SJSA1 (cell line): ENCODE measurements around the gene SUSD1. TPM values are rescaled to one million over a fixed set of nuclear protein-coding genes. Genes with fewer than 3 reads are reported as not detected.
"Not testable (repeated sequence)": the region's sequence is repeated elsewhere in the genome, so short reads cannot be mapped to it uniquely, and the experiment has no call there.

Experiments
- DNase-seq, 2 experiments: peaks; one replicate each; pipeline ENCODE4 v3.0.0-alpha.2; 2015 to 2020; ENCODE audit warnings: low spot score in 2 of 2, low read depth in 1 of 2
- H3K27ac ChIP-seq: fragments of 250-450 bp; sonication (Bioruptor Pico); 2 replicates; pipeline ENCODE4 v1.5.1; 2020; ENCODE audit warnings: mild to moderate bottlenecking, moderate library complexity
- H3K27me3 ChIP-seq: fragments of 250-450 bp; sonication (Bioruptor Pico); replicated peaks from 2 replicates; pipeline ENCODE4 v1.5.1; 2020; ENCODE audit warnings: mild to moderate bottlenecking, moderate library complexity
- H3K36me3 ChIP-seq: fragments of 250-450 bp; sonication (Bioruptor Pico); 2 replicates; pipeline ENCODE4 v1.5.1; 2020; ENCODE audit warnings: mild to moderate bottlenecking
- H3K4me1 ChIP-seq: fragments of 250-450 bp; sonication (Bioruptor Pico); replicated peaks from 2 replicates; pipeline ENCODE4 v1.6.1; 2021; ENCODE audit warnings: mild to moderate bottlenecking
- H3K4me3 ChIP-seq: fragments of 250-450 bp; sonication (Bioruptor Pico); 2 replicates; pipeline ENCODE4 v1.5.1; 2020; ENCODE audit warnings: mild to moderate bottlenecking
- H3K9me3 ChIP-seq: fragments of 250-450 bp; sonication (Bioruptor Pico); replicated peaks from 2 replicates; pipeline ENCODE4 v1.5.1; 2020; ENCODE audit warnings: mild to moderate bottlenecking
- total RNA-seq: library from RNA; depleted of rRNA; stranded (reverse); fragments of >200 nt; shearing (Covaris generic); gene quantifications from 2 replicates; pipeline ENCODE4 v1.2.3, GENCODE V29; 2014; rRNA removed

The SUSD1 gene
- total RNA-seq = 24.2 and 32.8 TPM in 2 replicates

- peaks cover 57% of the 10 kb centered on the region for H3K4me1 ChIP-seq
- H3K36me3 ChIP-seq = peaks cover 15% of the 10 kb centered on the region
- H3K4me3 ChIP-seq = peak within 1 kb of the TSS; percentile 62
- H3K27me3 ChIP-seq = no peaks in the 10 kb centered on the region
- peak; percentile 45 to 52 for DNase-seq
- peak within 1 kb of the TSS; percentile 94 for H3K27ac ChIP-seq
- no peaks in the 10 kb centered on the region for H3K9me3 ChIP-seq
These were observed at the start of gene SUSD1 for GRCh38 chr9:112174965-112175795. Gene SUSD1 (minus strand): TSS chr9:112175297. CDS start chr9:112175235, 62 bp downstream.

DNA sequence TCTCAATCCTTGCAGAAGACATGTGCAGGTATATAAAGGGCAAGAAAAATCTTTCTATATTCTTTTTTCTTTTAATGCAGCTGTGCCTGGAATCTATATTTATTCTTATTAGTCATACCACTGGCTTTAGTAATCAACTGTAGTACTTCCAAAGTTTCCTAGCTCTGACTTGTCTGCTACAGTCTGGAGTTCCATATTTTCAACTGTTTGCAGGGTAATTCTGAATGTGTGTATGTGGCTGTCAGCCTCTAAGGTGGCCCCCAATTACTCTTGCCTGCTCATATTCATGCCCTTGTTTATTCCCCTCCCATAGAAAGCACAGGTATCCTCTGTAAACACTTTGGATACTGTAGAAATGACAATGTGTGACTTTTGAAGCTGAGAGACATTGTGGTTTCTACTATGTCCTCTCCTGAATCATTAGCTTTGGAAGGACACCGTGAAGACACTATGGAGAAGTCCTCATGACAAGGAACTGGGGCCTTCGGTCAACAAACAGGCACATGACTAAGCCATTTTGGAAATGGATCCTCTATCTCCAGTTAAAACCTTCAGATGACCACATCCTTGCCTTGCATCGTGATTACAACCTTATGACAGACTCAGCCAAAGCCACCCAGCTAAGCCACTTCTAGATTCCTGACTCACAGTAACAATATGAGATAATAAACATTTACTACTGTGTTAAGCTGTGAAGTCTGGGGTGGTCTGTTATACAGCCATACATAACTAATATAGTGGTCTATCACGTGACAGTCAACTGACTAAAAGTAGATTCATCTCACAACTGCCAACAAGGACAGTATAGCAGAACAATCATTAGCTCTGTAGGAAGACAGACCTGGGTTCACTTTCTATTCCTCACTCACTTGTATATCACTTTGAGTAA, 49.5 kb upstream of the SUSD1 start:
- H3K36me3 ChIP-seq = peaks cover 66% of the 10 kb centered on the region
- peaks cover 28% of the 10 kb centered on the region for H3K4me1 ChIP-seq
- H3K9me3 ChIP-seq = no peaks in the 10 kb centered on the region
- H3K27ac ChIP-seq = peak overlapping the region; percentile 96
- peak; percentile 84 to 90 for DNase-seq
- H3K4me3 ChIP-seq = no peak overlapping the region
- no peaks in the 10 kb centered on the region for H3K27me3 ChIP-seq

GRCh38 chr9:112218908-112219307, 43.8 kb upstream of the SUSD1 start:
- peaks cover 5% of the 10 kb centered on the region for H3K4me1 ChIP-seq
- no peak overlapping the region for H3K27ac ChIP-seq
- no peaks in the 10 kb centered on the region for H3K27me3 ChIP-seq
- H3K9me3 ChIP-seq = no peaks in the 10 kb centered on the region
- no peak for DNase-seq
- no peak overlapping the region for H3K4me3 ChIP-seq
- H3K36me3 ChIP-seq = peaks cover 77% of the 10 kb centered on the region

DNA sequence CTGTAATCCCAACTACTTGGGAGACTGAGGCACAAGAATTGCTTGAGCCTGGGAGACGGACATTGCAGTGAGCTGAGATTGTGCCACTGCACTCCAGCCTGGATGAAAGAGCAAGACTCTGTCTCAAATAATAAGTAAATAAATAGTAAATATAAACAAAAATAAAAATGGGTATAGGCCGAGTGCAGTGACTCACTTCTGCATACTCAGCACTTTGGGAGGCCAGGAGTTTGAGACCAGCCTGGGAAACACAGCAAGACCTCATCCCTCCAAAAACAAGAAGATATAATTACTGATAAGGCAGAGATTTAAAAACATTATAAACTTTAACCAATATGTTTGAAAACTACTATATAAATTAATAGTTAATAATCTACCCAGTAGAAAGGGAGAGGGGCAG, 37.8 kb upstream of the SUSD1 start:
- no peaks in the 10 kb centered on the region for H3K4me1 ChIP-seq
- H3K36me3 ChIP-seq = peaks cover 71% of the 10 kb centered on the region
- 0 out of 2 replicates have a peak, but pooled peaks cover 3% of the 10 kb centered on the region for H3K9me3 ChIP-seq
- no peak for DNase-seq
- no peaks in the 10 kb centered on the region for H3K27me3 ChIP-seq
- H3K4me3 ChIP-seq = no peak overlapping the region
- H3K27ac ChIP-seq = no peak overlapping the region

- H3K27me3 ChIP-seq = no peaks in the 10 kb centered on the region
- peaks cover 57% of the 10 kb centered on the region for H3K36me3 ChIP-seq
- 0 out of 2 replicates have a peak, but pooled peaks cover 3% of the 10 kb centered on the region for H3K9me3 ChIP-seq
- DNase-seq = no peak
- H3K4me3 ChIP-seq = no peak overlapping the region
- H3K27ac ChIP-seq = no peak overlapping the region
- peaks cover 16% of the 10 kb centered on the region for H3K4me1 ChIP-seq
These were observed 32.4 kb upstream of the SUSD1 start for GRCh38 chr9:112207451-112207850.

DNA sequence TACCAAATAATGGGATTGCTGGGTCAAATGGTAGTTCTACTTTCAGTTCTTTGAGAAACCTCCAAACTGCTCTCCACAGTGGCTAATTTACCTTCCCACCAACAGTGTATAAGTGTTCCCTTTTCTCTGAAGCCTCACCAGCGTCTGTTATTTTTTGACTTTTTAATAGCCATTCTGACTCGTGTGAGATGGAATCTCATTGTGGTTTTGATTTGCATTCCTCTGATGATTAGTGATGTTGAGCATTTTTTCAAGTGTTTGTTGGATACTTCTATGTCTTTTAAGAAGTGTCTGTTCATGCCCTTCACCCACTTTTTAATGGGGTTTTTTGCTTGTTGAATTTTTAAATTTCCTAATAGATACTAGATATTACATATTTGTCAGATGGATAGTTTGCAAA, 28.4 kb upstream of the SUSD1 start:
- peak overlapping the region; percentile 73 for H3K27ac ChIP-seq
- H3K4me3 ChIP-seq = no peak overlapping the region
- H3K27me3 ChIP-seq = no peaks in the 10 kb centered on the region
- DNase-seq = peak in 1 of 2 experiments; percentile 84
- 0 out of 2 replicates have a peak, but pooled peaks cover 3% of the 10 kb centered on the region for H3K9me3 ChIP-seq
- H3K36me3 ChIP-seq = peaks cover 31% of the 10 kb centered on the region
- peaks cover 16% of the 10 kb centered on the region for H3K4me1 ChIP-seq

DNA sequence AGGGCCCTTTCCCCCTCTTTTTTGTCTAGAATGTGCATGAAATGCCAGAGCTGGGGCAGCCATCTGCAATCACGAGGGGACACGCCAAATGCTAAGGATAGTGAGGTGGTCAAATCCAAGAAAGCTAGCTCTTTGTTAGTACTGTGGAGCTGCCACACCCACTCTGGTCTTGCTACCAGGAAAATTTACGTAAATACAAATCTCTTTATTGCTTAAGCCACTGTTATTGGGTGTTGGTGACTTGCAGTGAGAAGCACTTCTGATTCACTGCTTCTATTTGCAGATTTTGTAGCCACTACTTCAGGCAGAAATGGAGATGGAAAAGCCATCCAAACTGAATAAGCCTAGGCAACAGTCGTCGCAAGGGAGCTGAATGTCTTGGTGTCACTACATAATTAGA, 25.6 kb upstream of the SUSD1 start:
- Histone ChIP-seq H3K27me3 (no peaks in the 10 kb centered on the region), H3K4me1 (peaks cover 16% of the 10 kb centered on the region), H3K4me3 (no peak overlapping the region), H3K36me3 (peaks cover 9% of the 10 kb centered on the region; the same call in 1 of the 2 replicates), H3K9me3 (no peaks in the 10 kb centered on the region), H3K27ac (no peak overlapping the region)
- no peak for DNase-seq

GRCh38 chr9:112198646-112199045, 23.5 kb upstream of the SUSD1 start:
- Histone ChIP-seq H3K27me3 (no peaks in the 10 kb centered on the region), H3K27ac (no peak overlapping the region), H3K4me1 (peaks cover 19% of the 10 kb centered on the region), H3K4me3 (no peak overlapping the region), H3K36me3 (peaks cover 9% of the 10 kb centered on the region; the same call in 1 of the 2 replicates), H3K9me3 (no peaks in the 10 kb centered on the region)
- DNase-seq = no peak

DNA sequence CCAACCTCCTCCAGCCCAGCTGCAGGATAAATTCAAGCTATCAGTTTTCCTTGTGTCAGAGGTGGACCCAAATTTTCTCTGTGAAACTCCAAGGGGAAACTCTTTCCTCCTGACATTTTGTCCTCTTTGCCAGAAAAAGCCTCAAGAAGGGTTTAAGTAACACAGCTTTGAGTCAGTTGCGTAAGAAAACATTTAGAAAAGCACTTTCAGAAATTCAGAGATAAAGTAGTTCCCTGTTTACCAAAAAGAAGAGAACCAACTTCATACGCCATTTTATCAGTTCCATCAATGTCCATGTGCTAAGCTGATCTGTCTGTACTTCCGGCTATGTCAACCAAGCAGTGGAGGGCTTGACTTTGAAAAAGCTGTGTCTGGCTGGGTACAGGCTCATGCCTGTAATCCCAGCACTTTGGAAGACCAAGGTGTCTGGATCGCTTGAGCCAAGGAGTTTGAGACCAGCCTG, 19.9 kb upstream of the SUSD1 start:
- H3K4me3 ChIP-seq = no peak overlapping the region
- no peak overlapping the region for H3K27ac ChIP-seq
- no peak for DNase-seq

GRCh38 chr9:112193572-112194288, 18.6 kb upstream of the SUSD1 start:
- no peaks in the 10 kb centered on the region for H3K27me3 ChIP-seq
- no peaks in the 10 kb centered on the region for H3K36me3 ChIP-seq
- no peak for DNase-seq
- no peaks in the 10 kb centered on the region for H3K9me3 ChIP-seq
- no peak overlapping the region for H3K27ac ChIP-seq
- H3K4me1 ChIP-seq = peaks cover 14% of the 10 kb centered on the region
- no peak overlapping the region for H3K4me3 ChIP-seq

More for the DNA sequence above, 19.9 kb upstream of the SUSD1 start:
- H3K4me1 ChIP-seq = peaks cover 14% of the 10 kb centered on the region
- no peaks in the 10 kb centered on the region for H3K36me3 ChIP-seq
- no peaks in the 10 kb centered on the region for H3K27me3 ChIP-seq
- no peaks in the 10 kb centered on the region for H3K9me3 ChIP-seq

DNA sequence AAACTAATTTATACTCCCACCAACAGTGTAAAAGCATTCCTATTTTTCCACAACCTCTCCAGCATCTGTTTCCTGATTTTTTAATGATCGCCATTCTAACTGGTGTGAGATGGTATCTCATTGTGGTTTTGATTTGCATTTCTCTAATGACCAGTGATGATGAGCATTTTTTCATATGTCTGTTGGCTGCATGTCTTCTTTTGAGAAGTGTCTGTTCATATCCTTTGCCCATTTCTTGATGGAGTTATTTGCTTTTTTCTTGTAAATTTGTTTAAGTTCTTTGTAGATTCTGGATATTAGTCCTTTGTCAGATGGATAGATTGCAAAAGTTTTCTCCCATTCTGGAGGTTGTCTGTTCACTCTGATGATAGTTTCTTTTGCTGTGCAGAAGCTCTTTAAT, 15.2 kb upstream of the SUSD1 start:
- DNase-seq = not testable (repeated sequence)

GRCh38 chr9:112188884-112189283, 13.8 kb upstream of the SUSD1 start:
- no peak overlapping the region for H3K27ac ChIP-seq
- no peak overlapping the region for H3K4me3 ChIP-seq
- H3K9me3 ChIP-seq = no peaks in the 10 kb centered on the region
- H3K4me1 ChIP-seq = peaks cover 4% of the 10 kb centered on the region
- no peaks in the 10 kb centered on the region for H3K27me3 ChIP-seq
- H3K36me3 ChIP-seq = no peaks in the 10 kb centered on the region
- DNase-seq = no peak

More for the DNA sequence above, 15.2 kb upstream of the SUSD1 start:
- peaks cover 14% of the 10 kb centered on the region for H3K4me1 ChIP-seq
- not testable (repeated sequence) for H3K9me3 ChIP-seq, H3K27ac ChIP-seq, H3K4me3 ChIP-seq, H3K36me3 ChIP-seq, H3K27me3 ChIP-seq

DNA sequence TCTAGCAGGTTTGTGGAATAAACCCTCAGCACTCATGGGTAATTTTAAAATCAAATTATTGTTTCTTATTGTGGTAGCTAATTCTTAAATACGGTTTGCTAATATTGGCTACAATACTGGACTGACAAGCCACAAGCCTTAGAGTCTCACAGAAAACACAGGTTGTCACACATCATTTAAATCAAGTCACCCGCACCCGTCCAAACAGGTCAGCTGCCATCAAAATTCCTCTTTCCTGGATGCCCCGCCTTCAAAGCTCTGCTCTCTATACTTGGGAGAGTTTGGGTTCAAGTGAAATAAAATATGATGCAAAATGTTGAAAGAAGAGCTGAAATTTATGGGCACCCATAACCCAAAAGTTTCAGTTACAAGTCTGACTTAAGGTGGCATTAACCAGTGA, 12.3 kb upstream of the SUSD1 start:
- Histone ChIP-seq H3K4me3 (no peak overlapping the region), H3K27me3 (no peaks in the 10 kb centered on the region), H3K36me3 (no peaks in the 10 kb centered on the region), H3K27ac (no peak overlapping the region), H3K9me3 (no peaks in the 10 kb centered on the region), H3K4me1 (no peaks in the 10 kb centered on the region)
- no peak for DNase-seq
